Stimulated activated CD4-positive, alpha-beta T cell treated with anti-CD3 and anti-CD28 coated beads, Interleukin-4, amount 100 ng/mL, for 48 hours (primary cell): ENCODE data around the gene COMMD7.

Experiments used
- DNase-seq, 2 donors: peaks; one replicate each; pipeline ENCODE4 v3.0.0-alpha.2; 2020; ENCODE audit warnings: low read depth in 2 of 2

COMMD7 gene

DNA sequence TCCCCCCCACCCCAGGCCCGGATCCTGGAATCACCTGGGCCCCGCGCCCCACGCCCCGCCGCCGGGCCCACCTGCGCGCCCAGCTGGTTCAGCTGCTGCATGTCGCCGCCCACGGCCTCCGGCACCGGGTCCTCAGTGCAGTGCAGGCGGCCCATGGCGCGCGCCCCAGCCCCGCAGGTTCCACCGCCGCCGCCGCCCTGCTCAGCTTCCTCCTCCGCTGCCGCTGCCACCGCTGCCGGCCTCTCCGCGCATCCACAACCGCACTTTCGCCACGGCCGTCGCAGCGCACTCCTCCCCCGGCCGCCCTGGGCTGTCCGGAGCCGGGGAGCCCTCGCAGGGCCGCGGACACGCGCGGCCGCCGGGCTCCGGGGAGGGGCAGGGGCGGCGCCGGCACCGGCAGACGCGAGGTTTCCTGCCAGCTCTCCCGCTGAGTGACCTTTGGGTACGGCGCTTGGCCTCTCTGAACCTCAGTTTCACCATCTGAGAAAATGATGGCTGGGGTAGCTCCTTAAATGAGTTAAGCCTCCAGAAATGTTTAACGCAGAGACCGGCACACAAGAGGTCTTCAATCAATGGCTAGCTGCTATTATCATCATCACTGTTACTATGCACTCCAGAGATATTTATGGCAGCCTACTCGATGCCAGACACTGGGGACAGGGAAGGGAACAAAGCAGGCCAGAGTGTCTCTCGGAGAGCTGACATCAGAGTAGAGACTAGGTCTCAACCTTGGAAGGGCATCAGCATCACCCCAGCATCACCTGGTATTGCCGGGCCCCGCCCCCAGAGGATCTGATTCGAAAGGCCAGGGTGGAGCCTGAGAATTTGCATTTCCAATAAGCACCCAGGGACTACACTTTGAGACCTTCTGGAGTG, at the start of gene COMMD7:
COMMD7 (minus strand) TSS at position 231 of the 876 bp plus-strand sequence; CDS start at position 155, 76 bp downstream.
- DNase-seq: peak; percentile 61 to 66

- DNase-seq: no peak
Observed at GRCh38 chr20:32792731-32793458, 49.6 kb upstream of the COMMD7 start.

DNA sequence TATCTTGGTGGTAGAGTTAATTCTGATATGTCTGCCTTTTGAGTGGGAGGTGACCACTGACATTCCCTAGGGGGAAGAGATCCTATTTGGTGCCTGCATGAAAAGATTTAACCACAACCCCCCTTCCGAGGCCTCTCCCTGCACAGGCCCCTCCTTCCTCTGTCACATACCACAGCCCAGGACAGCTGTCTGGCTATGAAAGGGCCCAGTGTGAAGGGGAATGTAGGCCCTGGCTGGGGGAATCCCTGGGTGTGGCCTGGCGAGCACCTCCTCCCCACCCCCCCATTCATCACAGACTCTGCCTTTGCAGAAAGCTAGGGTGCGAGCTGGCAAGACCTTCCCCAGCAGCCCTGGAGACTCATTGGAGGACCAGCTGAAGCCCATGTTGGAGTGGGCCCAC, 49.0 kb upstream of the COMMD7 start:
- DNase-seq: peak in 1 of 2 donors; percentile 13

GRCh38 chr20:32790751-32791057, 47.4 kb upstream of the COMMD7 start:
- no peak for DNase-seq

DNA sequence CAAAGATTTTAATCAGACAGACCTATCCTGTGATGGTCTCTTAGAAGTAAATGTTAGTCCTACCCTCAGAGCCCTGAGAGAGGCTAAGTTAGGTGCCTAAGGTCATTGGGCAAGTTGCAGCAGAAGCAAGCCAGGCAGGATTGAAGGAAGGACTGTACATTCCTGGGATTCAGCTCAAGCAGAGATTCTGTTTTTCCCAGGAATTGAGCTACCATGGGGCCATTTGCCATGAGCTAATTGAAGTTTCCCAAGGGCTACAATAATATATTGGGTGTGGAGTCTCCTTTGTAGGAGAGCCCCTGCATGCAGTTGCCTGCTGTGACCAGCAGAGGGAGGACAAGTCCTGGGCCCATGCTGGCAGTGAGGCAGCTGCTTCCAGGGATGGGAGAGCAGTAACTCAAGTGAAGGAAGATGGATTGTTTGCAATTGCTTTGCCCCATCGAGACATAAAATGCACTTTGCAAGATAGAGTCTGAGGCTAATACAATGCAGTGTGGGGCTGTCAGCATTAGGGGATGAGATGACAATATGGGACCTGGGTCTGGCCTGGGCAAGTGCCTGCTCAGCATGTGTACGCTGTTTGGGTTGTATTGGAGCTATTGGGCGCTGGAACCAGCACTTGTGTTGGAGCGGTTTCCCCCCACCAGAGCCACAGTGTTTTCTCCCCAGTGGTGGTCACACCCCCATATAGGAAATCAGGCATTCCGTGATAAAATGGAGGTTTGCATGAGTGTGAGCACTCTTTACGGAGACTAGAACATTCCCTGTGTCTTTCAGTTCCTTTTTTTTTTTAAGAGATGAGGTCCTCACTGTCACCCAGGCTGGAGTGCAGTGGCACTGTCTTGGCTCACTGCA, 46.9 kb upstream of the COMMD7 start:
- peak; percentile 59 to 66 for DNase-seq

DNA sequence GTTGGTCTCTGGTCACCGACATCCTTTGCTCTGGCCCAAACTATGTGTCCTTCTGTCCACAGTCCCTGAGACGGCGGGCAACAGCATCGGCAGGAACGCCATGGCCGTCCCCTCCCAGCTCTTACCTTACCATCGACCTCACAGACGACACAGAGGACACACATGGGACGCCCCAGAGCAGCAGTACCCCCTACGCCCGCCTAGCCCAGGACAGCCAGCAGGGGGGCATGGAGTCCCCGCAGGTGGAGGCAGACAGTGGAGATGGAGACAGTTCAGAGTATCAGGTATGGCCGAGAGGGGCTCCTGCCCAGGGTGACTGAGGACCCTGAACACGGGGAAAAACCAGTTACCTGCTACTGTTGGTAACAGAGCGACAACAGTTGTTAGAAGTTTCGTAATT, 43.9 kb upstream of the COMMD7 start:
- no peak for DNase-seq

DNA sequence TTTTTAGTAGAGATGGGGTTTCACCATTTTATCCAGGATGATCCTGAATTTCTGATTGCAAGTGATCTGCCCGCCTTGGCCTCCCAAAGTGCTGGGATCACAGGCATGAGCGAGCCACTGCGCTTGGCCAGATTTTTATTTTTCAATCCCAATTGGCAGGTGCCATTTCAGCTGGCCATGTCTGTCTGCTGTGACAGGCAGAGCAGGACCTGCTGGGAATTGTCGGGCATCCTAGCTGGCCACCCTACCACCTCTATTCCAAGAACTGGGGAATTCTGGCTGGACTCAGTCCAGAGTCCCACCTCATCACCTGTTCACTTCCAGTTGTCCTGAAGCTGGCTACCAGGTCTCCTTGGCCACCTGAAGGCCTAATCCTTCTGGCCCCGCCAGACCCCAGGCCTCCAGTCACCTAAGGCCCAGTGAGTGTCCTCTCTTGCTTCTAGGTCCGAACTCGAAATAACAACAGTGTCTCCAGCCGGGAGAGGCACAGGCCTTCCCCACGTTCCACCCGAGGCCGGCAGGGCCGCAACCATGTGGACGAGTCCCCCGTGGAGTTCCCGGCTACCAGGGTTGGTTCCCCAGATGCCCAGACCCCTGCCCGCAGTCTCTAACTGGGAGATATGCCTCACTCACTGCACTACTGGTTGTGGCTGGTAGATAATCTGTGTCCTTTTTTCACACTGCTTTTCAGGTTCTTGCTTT, 42.9 kb upstream of the COMMD7 start:
- DNase-seq: no peak

GRCh38 chr20:32784369-32785080, 41.3 kb upstream of the COMMD7 start:
- DNase-seq: no peak

GRCh38 chr20:32780749-32781655, 37.7 kb upstream of the COMMD7 start:
- no peak for DNase-seq

GRCh38 chr20:32780278-32780677, 37.0 kb upstream of the COMMD7 start:
- no peak for DNase-seq

GRCh38 chr20:32779500-32780211, 36.4 kb upstream of the COMMD7 start:
- no peak for DNase-seq

- DNase-seq: no peak
Observed at GRCh38 chr20:32777177-32777956, 34.1 kb upstream of the COMMD7 start.

DNA sequence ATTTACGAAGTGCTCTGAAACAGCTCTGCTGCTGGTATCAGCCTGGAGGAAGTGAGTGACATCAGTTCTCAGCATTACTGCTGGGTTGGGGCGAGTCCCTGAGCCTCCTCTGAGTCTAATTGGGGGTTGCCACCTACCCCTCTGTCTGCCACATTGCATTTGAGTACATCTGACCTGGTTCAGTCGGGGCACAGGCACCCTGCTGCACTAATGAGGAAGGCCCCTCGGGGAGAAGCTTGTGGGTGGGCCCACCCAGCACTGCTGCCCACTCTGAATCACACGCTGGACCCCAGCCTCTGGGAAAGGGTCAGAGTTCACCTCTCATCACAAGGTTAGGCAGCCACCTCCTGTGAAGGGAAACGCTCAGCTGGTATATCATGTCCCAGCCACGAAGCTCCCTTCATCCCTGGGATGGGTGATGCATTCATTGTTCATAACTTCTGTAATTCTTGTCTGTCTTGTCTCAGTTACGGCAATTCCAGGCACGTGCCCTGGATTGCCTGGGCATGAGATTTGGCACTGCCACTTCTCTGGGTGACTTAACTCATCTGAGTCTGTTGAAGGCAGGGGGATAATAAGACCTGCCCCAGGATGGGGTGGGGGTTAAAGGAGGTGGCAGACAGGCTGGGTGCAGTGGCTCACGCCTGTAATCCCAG, 32.2 kb upstream of the COMMD7 start:
- no peak for DNase-seq

GRCh38 chr20:32773855-32774254, 30.6 kb upstream of the COMMD7 start:
- DNase-seq: no peak

DNA sequence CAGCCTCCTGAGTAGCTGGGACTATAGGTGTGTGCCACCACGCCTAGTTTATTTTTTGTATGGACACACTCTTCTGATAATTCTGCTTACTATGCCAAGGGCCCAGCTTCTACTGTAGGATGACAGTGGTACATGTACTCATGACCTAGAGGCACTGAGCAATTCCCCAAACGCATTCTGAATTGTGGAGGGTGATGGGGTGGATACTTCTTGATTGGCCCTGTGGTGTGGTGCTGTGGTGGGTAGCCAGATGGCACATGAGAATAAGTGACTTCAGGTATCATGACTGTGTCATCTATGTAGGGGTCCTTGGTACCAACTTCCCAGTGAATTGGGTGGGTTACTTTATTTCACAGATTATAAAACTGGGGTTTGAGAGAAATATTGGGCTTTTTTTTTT, 30.0 kb upstream of the COMMD7 start:
- DNase-seq: no peak

GRCh38 chr20:32772046-32772445, 28.8 kb upstream of the COMMD7 start:
- no peak for DNase-seq

DNA sequence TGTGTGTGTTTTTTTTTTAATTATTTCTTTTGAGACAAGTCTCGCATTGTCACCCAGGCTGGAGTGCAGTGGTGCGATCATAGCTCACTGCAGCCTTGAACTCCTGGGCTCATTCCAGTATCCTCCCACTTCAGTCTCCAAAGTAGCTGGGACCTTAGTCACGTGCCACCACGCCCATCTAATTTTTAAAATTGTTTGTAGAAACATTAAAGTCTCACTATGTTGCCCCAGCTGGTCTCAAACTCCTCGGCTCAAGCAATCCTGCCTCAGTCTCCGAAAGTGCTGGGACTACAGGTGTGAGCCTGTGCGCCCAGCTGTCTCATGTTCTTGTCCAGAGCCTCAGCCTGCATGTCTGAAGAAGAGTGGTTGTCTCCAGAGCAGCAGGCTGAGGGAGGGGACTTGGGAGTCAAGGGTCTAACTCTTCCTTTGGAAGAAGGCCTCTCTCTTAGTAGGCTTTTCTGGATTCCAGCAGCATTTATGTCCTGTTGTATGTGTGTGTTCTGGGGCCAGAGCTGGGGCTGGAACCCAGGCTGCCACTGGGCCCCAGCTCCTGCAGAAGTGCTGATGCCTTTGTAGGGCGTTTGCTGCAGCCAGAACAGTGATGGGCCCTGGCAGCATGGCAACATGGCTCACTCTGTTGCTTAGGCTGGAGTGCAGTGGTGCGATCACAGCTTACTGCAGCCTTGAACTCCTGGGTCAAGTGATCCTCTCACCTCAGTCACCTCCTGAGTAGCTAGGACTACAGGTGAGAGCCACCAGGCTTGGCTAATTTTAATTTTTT, 24.3 kb upstream of the COMMD7 start:
- DNase-seq: no peak
